Suprapubic skin (tissue), 4 donors: ENCODE results near the gene HIGD2A. TPM values are rescaled to one million over a fixed set of nuclear protein-coding genes. Genes with fewer than 3 reads are reported as not detected.

Source experiments
- DNase-seq, 2 donors: peaks; one replicate each; pipeline ENCODE4 v3.0.0-alpha.2; 2019; ENCODE audit warnings: low spot score in 2 of 2
- H3K27ac ChIP-seq: fragments of 200-600 bp; sonication (generic); one replicate; pipeline ENCODE4 v1.5.1; 2019
- H3K27me3 ChIP-seq: fragments of 200-600 bp; sonication (generic); one replicate; pipeline ENCODE4 v1.5.1; 2019
- H3K36me3 ChIP-seq: fragments of 200-600 bp; sonication (generic); one replicate; pipeline ENCODE4 v1.5.1; 2019
- H3K4me1 ChIP-seq: fragments of 200-600 bp; sonication (generic); one replicate; pipeline ENCODE4 v1.5.1; 2019
- H3K4me3 ChIP-seq: fragments of 200-600 bp; sonication (generic); one replicate; pipeline ENCODE4 v1.5.1; 2019; ENCODE audit warnings: mild to moderate bottlenecking
- H3K9me3 ChIP-seq: fragments of 200-600 bp; sonication (generic); one replicate; pipeline ENCODE4 v1.5.1; 2019
- CTCF ChIP-seq, 2 donors: fragments of 200-600 bp in 1 of 2; fragments of 450-650 bp in 1 of 2; sonication (generic) in 1 of 2; IDR thresholded peaks; one replicate each; pipeline ENCODE4 v1.5.1; 2016 to 2019; ENCODE audit warnings: antibody characterized with exemption in 2 of 2, mild to moderate bottlenecking in 1 of 2, moderate library complexity in 1 of 2
- EP300 ChIP-seq: sonication (generic); formaldehyde crosslinking; IDR thresholded peaks from one replicate; pipeline ENCODE4 v1.6.1; 2017; ENCODE audit warnings: antibody characterized with exemption
- POLR2A ChIP-seq, 2 donors: fragments of 450-650 bp; IDR thresholded peaks; one replicate each; pipeline ENCODE4 v1.6.1; 2017; ENCODE audit warnings: antibody characterized with exemption in 2 of 2, mild to moderate bottlenecking in 2 of 2, moderate library complexity in 2 of 2
- POLR2AphosphoS5 ChIP-seq, 3 donors: sonication (generic); formaldehyde crosslinking; IDR thresholded peaks; one replicate each; pipeline ENCODE4 v1.6.1; 2017; ENCODE audit warnings: antibody characterized with exemption in 3 of 3
- WGBS: methylation state at CpG from one replicate; pipeline ENCODE4 v1.1.5; 2018; 5-methylcytosine and 5-hydroxymethylcytosine counted together
- total RNA-seq, 4 donors: library from RNA; depleted of rRNA; stranded (reverse); fragments of >200 nt; gene quantifications; one replicate each; pipeline ENCODE4 v1.1.0, GENCODE V29; 2016

The HIGD2A gene
- total RNA-seq, 4 donors from 2014 or later: 119 to 173 (median 161) TPM

GRCh38 chr5:176365351-176366231 lies 23.0 kb upstream of the HIGD2A start, which contains the start of gene ARL10:
Gene ARL10, plus strand, starts transcription at chr5:176365487. Its CDS starts 77 bp downstream, at chr5:176365564.
- Histone ChIP-seq H3K27me3 (no peaks in the 10 kb centered on the region), H3K9me3 (no peaks in the 10 kb centered on the region), H3K36me3 (peaks cover 23% of the 10 kb centered on the region), H3K4me1 (peaks cover 25% of the 10 kb centered on the region), H3K27ac (peak within 1 kb of the TSS; percentile 18), H3K4me3 (peak within 1 kb of the TSS; percentile 69)
- TF ChIP-seq POLR2AphosphoS5 (IDR thresholded peaks at IDR 0.05): no peak
- no peak for TF ChIP-seq EP300
- no peak for TF ChIP-seq CTCF (IDR thresholded peaks at IDR 0.05)
- no peak for TF ChIP-seq POLR2A (IDR thresholded peaks at IDR 0.05)
- DNase-seq: no peak
- WGBS: 0% methylated on average over 18 of the region's 108 CpGs

- H3K9me3 ChIP-seq: no peaks in the 10 kb centered on the region
- peak overlapping the region; percentile 69 for H3K4me3 ChIP-seq
- no peaks in the 10 kb centered on the region for H3K27me3 ChIP-seq
- H3K27ac ChIP-seq: no peak overlapping the region
- no peak for DNase-seq
- TF ChIP-seq EP300 (no peak), POLR2A (IDR thresholded peaks at IDR 0.05) (no peak), CTCF (IDR thresholded peaks at IDR 0.05) (no peak), POLR2AphosphoS5 (IDR thresholded peaks at IDR 0.05) (no peak)
- peaks cover 23% of the 10 kb centered on the region for H3K36me3 ChIP-seq
- peaks cover 21% of the 10 kb centered on the region for H3K4me1 ChIP-seq
- 69% methylated on average over 19 of the region's 38 CpGs for WGBS
Observed at GRCh38 chr5:176366232-176366894, 22.2 kb upstream of the HIGD2A start.

DNA sequence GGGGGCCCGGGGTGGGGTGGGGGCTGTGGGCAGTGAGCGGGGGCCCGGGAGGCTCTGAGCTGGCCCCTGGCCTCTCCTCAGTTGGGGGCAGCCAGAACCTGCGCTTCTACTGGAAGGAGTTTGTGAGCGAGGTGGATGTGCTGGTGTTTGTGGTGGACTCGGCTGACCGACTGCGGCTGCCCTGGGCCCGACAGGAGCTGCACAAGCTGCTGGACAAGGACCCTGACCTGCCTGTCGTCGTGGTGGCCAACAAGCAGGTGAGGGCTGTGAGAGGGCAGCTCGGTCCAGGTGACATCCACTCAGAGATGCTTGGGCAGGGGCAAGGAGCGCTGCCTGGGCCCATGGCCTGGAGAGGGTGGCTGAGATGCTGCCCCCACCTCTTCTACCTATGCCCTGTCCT lies 19.8 kb upstream of the HIGD2A start:
- WGBS: 91% methylated on average over 6 of the region's 13 CpGs
- peaks cover 23% of the 10 kb centered on the region for H3K36me3 ChIP-seq
- no peak for TF ChIP-seq CTCF (IDR thresholded peaks at IDR 0.05)
- TF ChIP-seq EP300: no peak
- no peaks in the 10 kb centered on the region for H3K27me3 ChIP-seq
- H3K27ac ChIP-seq: no peak overlapping the region
- H3K9me3 ChIP-seq: no peaks in the 10 kb centered on the region
- H3K4me1 ChIP-seq: peaks cover 14% of the 10 kb centered on the region
- no peak overlapping the region for H3K4me3 ChIP-seq
- DNase-seq: no peak

- H3K9me3 ChIP-seq: no peaks in the 10 kb centered on the region
- H3K27me3 ChIP-seq: no peaks in the 10 kb centered on the region
- H3K4me3 ChIP-seq: no peak overlapping the region
- TF ChIP-seq EP300 (no peak), POLR2AphosphoS5 (IDR thresholded peaks at IDR 0.05) (no peak), POLR2A (IDR thresholded peaks at IDR 0.05) (no peak), CTCF (IDR thresholded peaks at IDR 0.05) (no peak)
- peaks cover 11% of the 10 kb centered on the region for H3K4me1 ChIP-seq
- 80% methylated on average over 8 of the region's 8 CpGs for WGBS
- H3K36me3 ChIP-seq: peaks cover 23% of the 10 kb centered on the region
- no peak overlapping the region for H3K27ac ChIP-seq
- DNase-seq: no peak
Observed at GRCh38 chr5:176369934-176370711, 18.4 kb upstream of the HIGD2A start.
